ENCODE results near the gene MPRIP. TPM values are rescaled to one million over a fixed set of nuclear protein-coding genes. Genes with fewer than 3 reads are reported as not detected.

The MPRIP gene
- total RNA-seq, 1 experiment from 2014 or later = 132 TPM

GRCh38 chr17:17156107-17156506 lies 113.8 kb downstream of the MPRIP start:
- Mint-ChIP-seq H3K4me3 (no peak overlapping the region), H3K27ac (no peak overlapping the region), H3K9me3 (no peaks in the 10 kb centered on the region), H3K4me1 (no peaks in the 10 kb centered on the region), H3K27me3 (ENCODE audit: low read depth) (no peaks in the 10 kb centered on the region), H3K36me3 (ENCODE audit: insufficient read depth in 1 of 3, low read depth in 3 of 3) (peaks cover 31 to 70% (median 66%) of the 10 kb centered on the region in 3 experiments)
- Histone ChIP-seq H2BK5ac (ENCODE audit: insufficient read length, low read length) (no peak overlapping the region), H3K4me1 (ENCODE audit: insufficient read depth, low read length) (no peaks in the 10 kb centered on the region), H3K23me2 (ENCODE audit: insufficient read length, low read depth, low read length, poor library complexity, severe bottlenecking) (no peaks in the 10 kb centered on the region), H3K79me2 (ENCODE audit: insufficient read depth, low read length) (no peaks in the 10 kb centered on the region), H2BK20ac (ENCODE audit: low read depth, low read length, poor library complexity, severe bottlenecking) (no peak overlapping the region), H3K9me3 (ENCODE audit: control insufficient read depth, low read depth, low read length) (no peaks in the 10 kb centered on the region), H3K14ac (ENCODE audit: insufficient read depth, low read length) (no peak overlapping the region; the same call in 1 of the 2 replicates), H2BK120ac (ENCODE audit: low read depth, low read length, poor library complexity, severe bottlenecking) (no peak overlapping the region), H4K5ac (ENCODE audit: insufficient read length, low read depth, low read length) (no peak overlapping the region), H3K79me1 (ENCODE audit: insufficient read depth, low read depth, low read length, poor library complexity, severe bottlenecking) (no peaks in the 10 kb centered on the region), H4K91ac (ENCODE audit: insufficient read length, low read depth, low read length) (no peak overlapping the region), H3K27ac (ENCODE audit: insufficient read length, low read depth, low read length) (no peak overlapping the region), H3K56ac (ENCODE audit: insufficient read length, low read depth, low read length) (no peak overlapping the region), H3K18ac (ENCODE audit: insufficient read length, low read depth, low read length) (no peak overlapping the region), H2BK12ac (ENCODE audit: insufficient read length, low read depth, low read length) (no peak overlapping the region), H3K27me3 (ENCODE audit: insufficient read depth, low read length) (no peaks in the 10 kb centered on the region), H2AFZ (ENCODE audit: low read length) (no peak overlapping the region), H2AK5ac (ENCODE audit: insufficient read length, low read length) (no peak overlapping the region), H3T11ph (ENCODE audit: low read length) (no peak overlapping the region), H2BK15ac (ENCODE audit: low read depth, low read length) (no peak overlapping the region), H3K4me2 (ENCODE audit: insufficient read depth, insufficient read length, low read length) (no peak overlapping the region), H3K9ac (ENCODE audit: extremely low read depth, insufficient read length, low read length) (no peak overlapping the region), H4K20me1 (ENCODE audit: control insufficient read depth, insufficient read depth, insufficient read length) (no peaks in the 10 kb centered on the region), H4K8ac (replicated peaks; ENCODE audit: insufficient read length, low read depth, low read length) (no peak overlapping the region), H3K4ac (ENCODE audit: low read depth, low read length) (no peak overlapping the region), H3K23ac (ENCODE audit: insufficient read length, low read depth, low read length) (no peak overlapping the region)
- no peak for DNase-seq
- no CpG with 5 or more reads among the region's 4 CpGs for WGBS (ENCODE audit: extremely low coverage, insufficient read length, low lambda C conversion rate)
- TF ChIP-seq CTCF (conservative IDR thresholded peaks at IDR 0.05) = no peak

All from H9 (cell line).